GM19351 (cell line): Measurements from ENCODE around the gene SIRPG.
"Not testable (repeated sequence)": the region's sequence is repeated elsewhere in the genome, so short reads cannot be mapped to it uniquely, and the experiment has no call there.

ENCODE experiments used
- ATAC-seq: cut with Tn5 transposase; IDR thresholded peaks from one replicate; pipeline ENCODE4 v1.9.1; 2021; ENCODE audit warnings: mild to moderate bottlenecking, moderate library complexity; ENCODE audit not compliant: unreplicated experiment

SIRPG gene

DNA sequence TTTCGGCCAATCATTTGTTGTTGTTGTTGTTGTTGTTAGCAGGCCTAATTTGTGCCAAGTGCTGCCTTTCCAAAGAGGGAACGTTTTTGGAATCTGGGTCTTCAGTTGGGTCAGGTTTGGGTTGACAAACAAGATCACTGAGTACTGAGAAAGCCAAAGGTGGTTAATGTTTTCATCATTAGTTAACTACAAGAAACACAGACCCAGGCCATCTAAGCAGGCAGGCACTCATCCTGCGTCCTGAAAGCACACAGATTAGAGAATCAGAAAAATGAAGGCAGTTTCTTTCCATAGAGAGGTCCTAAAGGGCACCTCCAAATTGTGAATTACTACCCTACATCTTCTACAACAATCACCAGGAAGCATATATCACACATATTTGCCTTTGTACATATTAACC is 15.1 kb upstream of the SIRPG start:
- ATAC-seq, result no peak

DNA sequence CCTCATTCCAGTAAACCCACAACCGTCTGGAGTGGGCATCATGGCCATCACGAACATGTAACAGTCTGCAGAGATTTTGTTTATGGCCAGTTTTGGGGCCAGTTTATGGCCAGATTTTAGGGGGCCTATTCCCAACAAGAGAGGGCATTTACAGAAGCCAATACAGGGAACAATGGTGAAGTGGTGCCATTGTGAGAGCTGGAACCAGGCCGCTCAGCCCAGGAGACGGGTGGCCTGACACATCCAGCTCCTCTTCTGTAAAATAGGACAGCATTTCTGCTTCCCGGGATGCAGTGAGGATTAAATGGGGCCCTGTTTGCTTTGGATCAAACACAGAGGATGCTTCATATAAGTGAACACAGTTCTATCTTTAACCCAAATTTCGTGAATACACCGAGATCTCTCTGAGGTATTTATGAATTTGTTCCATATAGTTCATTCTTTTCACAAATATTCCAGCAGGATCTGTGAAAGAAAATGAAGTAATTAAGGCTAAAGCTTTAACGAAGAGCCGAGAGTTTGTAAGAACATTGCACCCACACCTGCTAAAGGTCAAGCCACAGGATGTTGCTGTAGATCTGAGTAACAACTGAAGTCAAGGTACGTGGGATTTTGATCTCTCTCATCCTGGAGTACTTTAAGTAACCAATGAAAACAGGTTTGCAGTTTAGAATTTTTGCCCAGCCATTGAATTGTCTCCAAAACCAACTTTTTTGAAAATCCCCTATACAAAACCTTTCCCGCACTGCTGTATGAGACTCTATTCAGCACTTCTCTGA is 14.5 kb upstream of the SIRPG start:
- ATAC-seq, result no peak

DNA sequence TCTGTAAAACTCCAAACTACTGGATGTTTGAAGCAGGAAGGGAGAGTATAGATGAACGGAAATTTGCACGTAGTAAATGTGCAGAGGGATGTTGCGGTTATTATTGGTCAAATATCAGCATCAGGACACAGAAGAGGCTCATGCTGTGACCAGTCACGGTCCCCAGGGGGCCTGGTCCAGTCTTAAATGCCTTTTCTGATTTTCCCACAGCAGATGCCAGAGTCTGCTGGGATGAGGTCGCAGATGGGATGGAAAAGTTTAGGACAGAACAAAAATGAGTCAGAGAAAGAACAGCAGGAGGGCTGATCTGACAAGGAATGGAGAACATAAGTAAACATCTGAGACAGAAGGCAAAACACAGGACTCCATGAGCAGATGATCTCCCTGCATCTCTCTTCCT is 11.7 kb upstream of the SIRPG start:
- no peak for ATAC-seq

DNA sequence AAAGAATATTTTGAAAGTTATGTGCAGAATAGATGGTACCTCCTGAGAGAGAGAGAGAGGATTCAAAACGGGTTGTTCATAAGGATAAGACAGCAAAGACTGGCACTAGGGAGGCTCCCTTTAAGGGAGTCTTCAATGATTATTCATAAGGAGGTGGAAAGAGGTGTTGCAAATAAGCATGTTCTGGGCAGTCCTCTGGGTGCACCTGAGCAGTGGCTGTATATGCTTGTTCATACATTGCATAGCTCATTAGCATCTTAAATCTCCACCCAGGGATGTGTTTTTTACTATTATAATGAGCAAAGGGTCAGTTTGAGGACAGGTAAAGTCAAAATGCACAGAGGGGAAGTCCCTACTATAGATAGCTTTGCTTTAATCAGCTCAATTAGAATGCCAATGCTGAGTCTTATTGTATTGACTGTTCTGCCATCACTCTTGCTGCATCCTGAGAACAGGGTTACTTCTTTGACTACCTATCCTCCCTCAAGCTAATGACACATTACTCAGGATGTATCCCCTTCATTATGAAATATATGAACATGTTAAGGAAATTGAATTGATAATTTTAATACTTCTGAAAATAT is 10.0 kb upstream of the SIRPG start:
- ATAC-seq, result no peak

DNA sequence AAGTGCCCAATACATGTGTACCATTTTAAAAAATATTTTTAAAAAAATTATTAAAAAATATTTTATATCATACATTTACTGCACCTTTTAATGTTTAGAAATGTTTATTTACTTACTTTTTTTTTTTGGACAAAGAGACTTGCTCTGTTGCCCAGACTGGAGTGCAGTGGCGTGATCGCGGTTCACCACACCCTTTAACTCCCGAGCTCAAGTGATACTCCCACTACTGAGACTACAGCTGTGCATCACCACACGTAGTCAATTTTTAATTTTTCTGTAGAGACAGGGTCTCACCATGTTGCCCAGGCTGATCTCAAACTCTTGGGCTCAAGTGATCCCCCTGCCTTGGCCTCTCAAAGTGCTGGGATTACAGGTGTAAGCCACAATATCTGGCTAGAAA is 9.2 kb upstream of the SIRPG start:
- ATAC-seq, result no peak

DNA sequence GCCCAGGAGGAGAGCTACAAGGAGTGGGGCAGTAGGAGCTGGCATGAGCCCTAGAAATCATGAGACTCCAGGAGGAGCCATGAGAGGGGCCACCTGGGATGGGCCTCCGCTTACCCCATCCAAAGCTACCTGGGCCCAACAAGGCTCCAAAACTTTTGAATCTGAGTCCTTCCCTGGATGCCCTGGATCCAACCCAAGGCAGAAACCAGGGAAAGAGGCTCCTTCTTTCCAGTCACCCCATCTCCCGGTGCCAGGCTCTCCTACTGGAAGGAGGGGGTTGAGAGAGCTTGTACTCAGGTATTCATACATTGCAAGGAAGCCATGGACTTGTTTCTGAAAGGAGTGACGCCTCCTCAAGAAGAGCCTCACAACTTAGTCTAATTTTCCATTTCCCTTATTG is 7.8 kb upstream of the SIRPG start:
- no peak for ATAC-seq

DNA sequence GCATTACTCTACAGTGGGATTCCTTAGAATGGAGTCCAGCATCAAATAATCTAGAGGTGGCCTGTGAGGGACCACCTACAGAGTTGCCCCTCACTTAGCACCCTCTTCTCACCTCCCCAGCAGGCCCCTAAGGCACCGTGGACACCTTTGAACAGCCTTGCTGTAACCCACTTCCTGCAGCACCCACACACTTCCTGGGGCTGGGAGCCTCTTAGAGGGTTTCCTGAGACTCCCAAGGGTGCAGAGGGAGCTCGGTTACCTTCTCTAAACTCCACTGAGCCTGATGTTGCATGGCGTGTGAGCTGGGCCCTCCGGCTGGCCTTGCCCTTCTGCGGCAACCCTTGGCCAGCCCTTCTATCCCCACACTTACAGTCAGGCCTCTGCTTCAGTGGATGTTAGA is 7.3 kb upstream of the SIRPG start:
- ATAC-seq, result no peak

DNA sequence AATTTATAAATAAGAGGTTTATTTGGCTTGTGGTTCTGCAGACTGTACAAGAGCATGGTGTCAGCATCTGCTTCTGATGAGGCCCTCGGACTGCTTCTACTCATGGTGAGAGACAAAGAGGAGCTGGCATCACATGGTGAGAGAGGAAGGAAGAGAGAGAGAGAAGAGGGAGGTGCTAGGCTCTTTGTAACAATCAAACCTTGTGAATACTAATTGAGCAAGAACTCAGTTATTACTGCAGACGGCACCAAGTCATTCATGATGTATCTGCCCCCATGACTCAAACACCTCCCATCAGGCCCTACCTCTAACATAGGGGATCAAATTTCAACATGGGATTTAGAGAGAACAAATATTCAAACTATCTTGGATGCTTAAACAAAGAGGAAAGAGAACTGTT is 6.3 kb upstream of the SIRPG start:
- ATAC-seq, result no peak

DNA sequence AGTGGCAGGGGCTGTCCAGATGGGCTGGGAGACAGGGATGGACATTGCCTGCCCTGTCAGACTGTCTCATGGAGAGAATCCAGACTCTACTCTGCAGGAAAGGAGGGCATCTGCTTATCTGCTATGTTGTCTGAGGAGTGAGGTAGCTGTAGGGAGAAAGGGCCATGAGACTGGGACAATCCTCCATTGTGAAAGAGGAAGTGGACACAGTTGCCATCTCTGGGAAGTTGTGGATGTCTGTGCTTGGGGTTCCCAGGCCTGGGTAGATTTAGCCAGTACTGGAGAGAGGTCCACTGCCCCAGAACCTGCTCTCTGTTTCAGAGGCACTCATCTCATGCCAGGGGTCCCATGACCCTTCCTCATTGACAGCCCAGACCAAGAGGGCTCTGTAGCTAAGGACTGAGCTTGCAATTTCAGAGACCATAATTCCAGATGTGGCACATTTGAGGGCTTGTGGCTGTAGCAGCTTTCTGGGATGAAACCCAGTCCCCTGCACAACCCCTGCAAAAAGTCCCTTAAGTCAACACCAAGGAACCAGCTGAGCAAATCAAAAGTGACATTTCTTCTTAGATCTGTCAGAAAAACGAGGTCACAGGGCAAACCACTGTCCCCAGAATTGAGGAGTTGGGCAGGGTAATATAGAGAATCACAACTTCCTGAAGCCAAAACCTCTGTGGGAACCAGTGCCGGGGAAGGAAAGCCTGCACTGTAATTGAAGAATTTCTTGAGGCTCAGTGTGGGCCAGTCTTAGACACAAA is 4.1 kb upstream of the SIRPG start:
- ATAC-seq, result no peak

DNA sequence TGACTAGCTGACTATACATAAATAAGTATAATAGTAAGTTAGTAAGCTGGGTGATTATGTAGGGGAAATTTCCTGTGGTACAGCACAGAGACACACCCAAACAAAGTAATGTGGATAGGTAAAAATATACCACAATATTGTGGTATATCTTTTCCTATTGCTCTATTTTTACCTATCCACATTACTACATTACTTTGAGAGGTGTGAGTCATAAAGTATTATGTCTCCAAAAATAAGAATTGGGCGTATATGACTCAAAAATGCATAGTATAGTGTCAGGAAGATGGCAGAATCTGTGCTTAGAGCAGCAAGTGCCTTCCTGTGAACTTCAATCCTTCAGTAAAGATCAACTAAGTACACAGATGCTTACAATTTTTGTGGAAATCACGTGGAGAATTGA is 2.7 kb upstream of the SIRPG start:
- ATAC-seq, result no peak

DNA sequence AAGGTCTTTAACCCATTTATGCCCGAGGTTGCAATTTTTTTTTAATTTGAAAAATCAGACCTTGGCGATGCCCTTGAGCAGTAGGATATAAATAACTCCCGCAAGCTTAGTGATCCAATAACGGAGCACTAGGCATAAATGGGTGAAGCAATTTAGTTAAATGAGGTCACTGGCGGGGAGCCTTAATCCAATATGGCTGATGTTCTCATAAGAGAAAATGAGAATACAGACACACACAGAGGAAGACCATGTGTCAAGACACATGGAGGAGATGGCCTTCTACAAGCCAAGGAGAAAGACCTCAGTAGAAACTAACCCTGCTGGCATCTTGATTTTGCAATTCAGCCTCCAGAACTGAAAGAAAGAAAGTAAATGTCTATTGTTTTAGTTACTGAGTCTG is 735 bp downstream of the SIRPG start:
- no peak for ATAC-seq

DNA sequence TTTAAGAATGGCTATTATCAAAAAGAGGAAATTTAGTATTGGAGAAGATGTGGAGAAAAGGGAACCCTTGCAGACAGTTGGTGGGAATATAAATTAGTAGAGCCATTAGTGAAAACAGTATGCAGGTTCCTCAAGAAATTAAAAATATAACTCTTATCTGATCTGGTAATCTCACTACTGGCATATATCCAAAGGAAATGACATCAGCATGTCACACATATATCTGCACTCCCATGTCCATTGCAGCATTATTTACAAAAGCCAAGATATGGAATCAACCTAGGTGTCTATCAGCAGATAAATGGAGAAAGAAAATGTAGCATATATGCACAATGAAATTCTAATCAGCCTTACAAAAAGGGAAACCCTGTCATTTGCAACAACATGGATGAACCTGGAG is 2.6 kb downstream of the SIRPG start:
- no peak for ATAC-seq

DNA sequence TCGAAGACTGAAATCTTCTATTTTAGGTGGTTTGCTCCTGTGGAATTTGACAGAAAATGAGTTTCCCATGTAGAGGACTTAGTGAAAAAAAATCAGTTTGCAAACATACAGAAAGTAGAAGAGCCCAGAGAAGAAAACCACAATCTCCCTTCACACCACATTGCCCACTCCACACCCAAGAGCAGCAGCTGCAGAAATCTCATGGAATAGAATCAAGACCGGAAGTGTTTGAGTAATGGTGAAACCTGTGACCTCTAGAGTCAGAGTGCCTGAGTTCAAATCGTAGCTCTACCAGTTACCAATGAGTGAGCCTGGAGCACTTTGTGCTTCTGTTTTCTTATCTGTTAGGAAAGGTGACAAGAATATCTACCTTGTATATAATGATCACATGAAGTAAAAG is 4.6 kb downstream of the SIRPG start:
- ATAC-seq, result no peak

DNA sequence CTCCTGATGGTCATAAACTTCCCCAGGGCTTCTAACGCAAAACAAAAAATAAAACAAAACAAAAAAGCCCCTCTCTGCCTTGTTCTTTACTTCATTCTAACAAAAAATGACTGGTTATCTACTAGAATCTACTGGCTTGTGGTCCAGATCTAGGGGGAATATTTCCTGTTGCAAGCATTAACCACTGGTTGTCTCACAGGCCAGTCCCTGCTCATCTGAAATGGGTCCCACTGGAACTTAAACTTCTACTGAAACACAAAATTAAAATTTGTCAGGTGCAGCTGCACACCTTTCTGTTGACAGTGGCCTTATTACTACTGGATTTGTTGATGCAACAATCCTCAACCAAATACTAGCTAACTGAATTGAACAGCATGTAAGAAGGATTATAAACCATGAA is 5.5 kb downstream of the SIRPG start:
- no peak for ATAC-seq

DNA sequence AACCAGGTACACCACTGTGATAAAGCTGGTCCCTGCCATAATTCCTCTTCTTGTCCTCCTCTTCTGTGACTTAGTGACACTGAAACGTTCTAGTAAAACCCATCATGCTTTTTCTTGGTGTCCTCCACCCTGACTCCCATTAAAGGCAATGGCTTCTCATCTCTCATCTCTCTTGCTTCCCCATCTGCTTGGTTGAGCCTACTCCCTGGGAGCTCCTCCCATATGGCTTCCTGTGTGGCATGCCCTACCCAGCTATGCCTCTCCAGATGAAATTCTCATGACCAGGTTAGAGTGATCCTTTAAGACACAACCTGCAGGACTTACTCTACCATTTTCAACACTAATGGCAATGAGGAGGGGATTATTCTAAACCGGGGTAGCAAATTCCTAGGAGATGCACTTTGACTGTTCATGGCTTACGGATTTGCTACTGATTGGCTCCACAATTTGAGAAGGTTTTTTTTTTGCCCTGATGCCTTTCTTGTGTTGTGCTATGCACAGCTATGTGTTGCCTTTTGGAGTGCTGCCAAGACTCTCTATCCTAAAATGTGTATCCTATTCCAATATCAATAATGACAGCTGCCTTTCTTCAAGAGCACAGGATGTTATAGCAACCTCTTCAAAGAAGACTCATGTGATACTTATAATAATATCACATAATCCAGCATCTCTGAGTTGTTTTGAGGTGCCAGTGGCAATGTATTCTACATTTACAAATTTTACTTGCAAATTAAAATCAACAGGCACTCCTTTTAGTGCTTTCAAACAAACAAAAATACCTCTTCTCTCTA is 6.1 kb downstream of the SIRPG start:
- no peak for ATAC-seq

DNA sequence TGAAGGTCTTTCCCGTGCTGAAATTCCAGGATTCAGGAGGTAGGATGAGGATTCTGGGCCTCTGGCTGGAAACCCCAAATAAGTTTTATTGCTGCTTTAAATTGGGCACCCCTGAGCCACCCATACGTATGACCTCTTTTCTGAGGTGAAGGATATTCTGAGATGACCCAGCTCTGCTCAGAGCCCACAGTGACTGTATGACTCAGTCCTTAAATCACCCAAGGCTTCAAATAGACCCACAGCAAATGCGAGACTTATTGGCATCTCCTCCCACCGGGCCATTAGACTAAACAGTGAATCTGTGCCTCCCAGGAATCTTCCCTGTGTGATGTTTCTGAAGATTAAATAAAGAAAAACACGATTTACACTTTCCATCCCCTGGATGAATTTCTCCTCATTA is 9.5 kb downstream of the SIRPG start:
- no peak for ATAC-seq

DNA sequence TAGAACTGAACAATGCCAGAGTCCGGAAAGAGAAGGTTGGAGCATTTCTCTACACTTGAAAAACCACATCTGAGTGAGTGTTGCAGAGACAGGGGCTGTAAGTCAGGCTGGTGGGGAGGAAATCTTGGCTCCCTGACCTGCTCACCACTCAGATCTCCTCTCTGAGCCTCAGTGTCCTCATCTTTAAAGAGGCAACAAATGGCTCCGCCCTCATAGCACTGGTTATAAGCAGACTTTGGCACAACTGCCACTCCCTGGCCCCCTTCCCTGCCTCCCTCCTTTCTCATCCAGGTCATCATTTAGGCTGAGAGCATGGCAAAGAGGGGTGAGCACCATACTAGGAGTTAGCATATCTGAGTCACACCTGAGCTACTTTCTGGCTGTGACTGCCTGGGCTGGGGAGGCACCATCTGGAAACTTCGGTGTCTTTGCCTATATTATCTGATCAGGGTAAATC is 10.6 kb downstream of the SIRPG start:
- ATAC-seq, result no peak

DNA sequence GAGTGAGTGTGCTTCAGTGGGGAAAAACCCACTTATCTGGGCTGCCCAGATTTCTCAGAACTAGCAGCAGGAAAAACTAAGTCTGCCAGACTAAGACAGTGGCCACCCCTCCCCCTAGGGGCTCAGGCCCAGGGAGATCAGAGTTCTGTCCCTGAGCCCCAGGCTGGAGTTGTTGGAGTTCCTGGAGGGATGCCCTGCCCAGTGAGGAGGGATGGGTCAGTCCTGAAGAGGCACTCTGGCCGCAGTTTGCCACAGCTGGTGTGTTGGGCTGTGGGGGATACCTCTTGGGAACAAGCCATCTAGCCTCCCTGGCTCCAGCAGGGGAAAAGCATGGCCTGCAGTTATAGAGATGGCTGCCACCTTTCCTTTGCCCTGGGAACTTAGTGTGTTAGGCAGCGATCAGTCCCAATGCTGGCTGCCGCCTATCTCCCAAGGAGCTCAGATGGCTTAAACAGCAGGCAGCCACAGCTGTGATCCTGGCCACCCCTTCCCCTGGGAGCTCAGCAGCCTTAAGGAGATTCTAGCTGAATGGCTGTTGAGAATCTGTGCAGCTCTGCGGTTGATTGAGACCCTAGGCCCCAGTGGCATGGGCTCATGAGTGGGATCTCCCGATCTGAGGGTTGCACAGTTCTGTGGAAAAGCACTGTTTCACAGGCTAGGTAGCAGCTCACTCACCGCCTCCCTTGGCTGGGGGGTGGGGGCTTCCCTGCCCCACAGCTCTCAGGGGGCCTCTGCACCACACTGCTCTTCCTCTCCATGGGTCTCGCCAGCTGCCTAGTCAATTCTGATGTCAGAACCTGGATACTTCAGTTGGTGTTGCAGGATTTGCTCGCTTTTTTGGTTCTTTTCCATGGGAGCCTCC is 13.2 kb downstream of the SIRPG start:
- ATAC-seq, result no peak

DNA sequence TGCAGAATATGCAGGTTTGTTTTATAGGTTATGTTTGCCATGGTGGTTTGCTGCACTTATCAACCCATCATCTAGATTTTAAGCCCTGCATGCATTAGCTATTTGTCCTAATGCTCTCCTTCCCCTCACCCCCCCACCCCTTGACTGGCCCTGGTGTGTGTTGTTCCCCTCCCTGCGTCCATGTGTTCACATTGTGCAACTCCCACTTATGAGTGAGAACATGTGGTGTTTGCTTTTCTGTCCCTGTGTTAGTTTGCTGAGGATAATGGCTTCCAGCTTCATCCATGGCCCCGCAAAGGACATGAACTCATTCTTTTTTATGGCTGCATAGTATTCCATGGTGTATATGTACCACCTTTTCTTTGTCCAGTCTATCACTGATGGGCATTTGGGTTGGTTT is 18.9 kb downstream of the SIRPG start:
- not testable (repeated sequence) for ATAC-seq

DNA sequence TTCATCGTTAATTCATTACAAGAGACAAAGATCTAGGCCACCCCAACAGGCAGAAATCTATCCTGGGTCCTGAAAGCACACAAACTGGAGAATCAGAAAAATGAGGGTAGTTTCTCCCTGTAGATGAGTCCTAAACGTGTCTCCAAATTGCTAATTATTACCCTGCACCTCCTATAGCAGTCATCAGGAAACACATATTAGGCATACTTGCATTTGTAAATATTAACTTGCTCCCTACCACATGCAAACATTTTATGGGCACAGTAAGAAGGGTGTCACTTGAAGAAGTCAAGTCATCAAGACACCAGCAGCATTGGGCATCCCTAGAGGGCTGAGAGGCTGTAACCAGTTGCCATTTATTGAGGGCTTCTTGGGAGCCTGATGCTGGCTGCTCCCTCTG is 19.8 kb downstream of the SIRPG start:
- ATAC-seq, result no peak
